Adrenal gland (tissue), 5 donors: ENCODE data around the gene SIRT5.

ENCODE experiments used
- CTCF ChIP-seq, 6 experiments: fragments of 450-650 bp in 4 of 6; fragments of 200-600 bp in 2 of 6; sonication (generic) in 1 of 6; IDR thresholded peaks; 1 replicate in 5 of 6; 2 replicates in 1 of 6; pipeline versions ENCODE4 v1.5.1 to v1.8.0; 2016 to 2021; ENCODE audit warnings: antibody characterized with exemption in 6 of 6, mild to moderate bottlenecking in 2 of 6, moderate library complexity in 1 of 6
- POLR2A ChIP-seq, 2 donors: fragments of 450-650 bp; IDR thresholded peaks; one replicate each; pipeline ENCODE4 v1.6.1; 2017; ENCODE audit warnings: antibody characterized with exemption in 2 of 2, mild to moderate bottlenecking in 2 of 2, moderate library complexity in 1 of 2
- donor health status: DM: no; HTN: no; CAD: no.

GRCh38 chr6:13528777-13529343 is 45.5 kb upstream of the SIRT5 start:
- TF ChIP-seq CTCF (IDR thresholded peaks at IDR 0.05), result no peak
- TF ChIP-seq POLR2A (IDR thresholded peaks at IDR 0.05), result no peak
